HG02884 (cell line): ENCODE data around the gene ITIH4.
"Not testable (repeated sequence)": the region's sequence is repeated elsewhere in the genome, so short reads cannot be mapped to it uniquely, and the experiment has no call there.

Experiments
- ATAC-seq: cut with Tn5 transposase; IDR thresholded peaks from one replicate; pipeline ENCODE4 v1.9.1; 2021; ENCODE audit warnings: mild to moderate bottlenecking, moderate library complexity; ENCODE audit not compliant: unreplicated experiment

The ITIH4 gene

DNA sequence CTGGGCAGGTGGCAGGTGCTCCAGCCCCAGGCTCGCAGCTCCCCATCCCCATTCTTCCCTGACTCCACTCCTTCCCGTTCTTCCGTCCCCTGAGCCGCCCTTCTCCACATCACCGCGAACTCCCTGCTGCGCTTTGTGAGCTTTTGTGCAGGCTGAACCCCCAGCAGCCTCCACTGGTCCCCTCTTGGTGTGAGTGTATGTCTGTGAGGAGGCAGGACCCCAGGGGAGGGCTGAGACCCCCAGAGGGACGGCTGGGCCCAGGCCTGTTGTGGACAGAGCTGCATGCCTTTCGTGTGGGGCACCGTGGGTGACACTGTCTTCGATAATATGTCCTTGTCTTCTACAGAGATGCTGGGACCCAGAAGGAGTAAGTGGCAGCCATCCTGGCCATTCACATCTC, 43.2 kb downstream of the ITIH4 start:
- no peak for ATAC-seq

- ATAC-seq = no peak
These were observed 43.9 kb downstream of the ITIH4 start for GRCh38 chr3:52786330-52787215.

DNA sequence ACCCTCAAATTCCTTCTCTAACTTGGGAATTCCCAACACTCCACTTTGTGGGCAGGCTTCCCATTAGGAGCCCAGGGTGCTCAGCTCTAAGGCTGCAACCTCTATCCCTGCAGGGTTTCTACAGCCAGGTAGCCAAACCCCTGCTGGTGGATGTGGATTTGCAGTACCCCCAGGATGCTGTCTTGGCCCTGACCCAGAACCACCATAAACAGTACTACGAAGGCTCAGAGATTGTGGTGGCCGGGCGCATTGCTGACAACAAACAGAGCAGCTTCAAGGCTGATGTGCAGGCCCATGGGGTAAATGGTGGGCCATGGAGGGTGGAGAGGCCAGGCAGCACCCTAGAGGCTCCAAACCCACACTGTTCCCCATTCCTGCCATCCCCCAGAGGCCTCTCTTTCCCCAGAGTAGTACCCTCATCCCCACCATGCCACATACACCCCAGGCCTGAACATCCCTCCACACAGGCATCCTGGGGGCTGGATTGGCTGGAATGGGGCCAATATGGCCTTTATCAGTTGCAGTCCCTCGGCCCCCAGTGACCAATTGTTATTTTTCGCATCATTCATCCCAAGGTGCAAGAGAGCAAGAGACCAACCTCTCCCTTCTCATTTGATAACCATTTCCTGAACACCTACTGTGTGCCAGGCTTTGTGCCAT, 45.4 kb downstream of the ITIH4 start:
- ATAC-seq = no peak

GRCh38 chr3:52784021-52784621, 46.4 kb downstream of the ITIH4 start:
- no peak for ATAC-seq

GRCh38 chr3:52783211-52783555, 47.3 kb downstream of the ITIH4 start:
- ATAC-seq = no peak

- ATAC-seq = no peak
These were observed 47.9 kb downstream of the ITIH4 start for GRCh38 chr3:52782412-52783210.

DNA sequence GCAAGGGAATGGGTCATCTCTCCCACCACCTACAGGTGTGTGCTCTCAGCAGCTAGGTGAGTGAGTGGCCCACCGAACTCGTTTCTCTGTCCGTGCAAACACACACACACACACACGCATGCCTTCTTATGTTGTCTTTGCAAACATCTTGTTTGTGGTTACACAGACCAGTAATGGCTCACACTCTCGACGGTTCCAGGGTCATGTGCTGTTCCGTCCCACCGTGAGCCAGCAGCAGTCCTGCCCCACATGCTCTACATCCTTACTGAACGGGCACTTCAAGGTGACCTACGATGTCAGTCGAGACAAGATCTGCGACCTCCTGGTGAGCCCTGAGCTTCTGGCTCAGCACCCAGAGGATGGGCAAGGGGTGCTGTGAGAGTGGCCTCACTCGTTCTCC, 48.7 kb downstream of the ITIH4 start:
- no peak for ATAC-seq

DNA sequence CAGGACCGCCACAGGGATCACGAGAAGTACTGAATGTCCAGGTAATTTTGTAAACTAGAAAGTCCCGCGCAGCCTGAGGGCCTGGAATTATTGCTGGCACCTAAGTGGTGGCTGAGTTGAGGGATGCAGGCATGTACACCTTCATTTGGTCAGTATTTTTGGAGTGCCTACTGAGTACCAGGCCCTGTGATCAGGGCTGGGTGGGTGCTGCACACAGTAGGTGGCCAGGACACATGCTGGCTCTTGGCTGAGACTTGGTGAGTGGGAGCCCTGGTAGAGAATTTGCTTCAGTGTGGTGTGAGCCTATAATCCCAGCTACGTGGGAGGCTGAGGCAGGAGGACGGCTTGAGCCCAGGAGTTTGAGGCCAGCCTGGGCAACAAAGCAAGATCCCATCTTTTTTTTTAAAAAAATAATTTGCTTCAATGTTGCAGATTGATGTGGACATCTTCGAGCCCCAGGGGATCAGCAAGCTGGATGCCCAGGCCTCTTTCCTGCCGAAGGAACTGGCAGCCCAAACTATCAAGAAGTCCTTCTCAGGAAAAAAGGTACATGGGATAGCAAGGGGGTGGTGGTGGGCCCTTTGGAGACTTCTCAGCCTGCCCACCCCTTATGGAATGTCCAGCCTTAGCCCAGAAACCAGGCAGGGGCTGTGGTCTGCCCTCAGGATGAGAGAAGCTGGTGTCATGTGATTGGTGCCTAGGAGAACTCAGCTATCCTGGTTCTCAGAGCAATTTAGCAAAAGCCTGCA, 50.5 kb downstream of the ITIH4 start:
- ATAC-seq = no peak

DNA sequence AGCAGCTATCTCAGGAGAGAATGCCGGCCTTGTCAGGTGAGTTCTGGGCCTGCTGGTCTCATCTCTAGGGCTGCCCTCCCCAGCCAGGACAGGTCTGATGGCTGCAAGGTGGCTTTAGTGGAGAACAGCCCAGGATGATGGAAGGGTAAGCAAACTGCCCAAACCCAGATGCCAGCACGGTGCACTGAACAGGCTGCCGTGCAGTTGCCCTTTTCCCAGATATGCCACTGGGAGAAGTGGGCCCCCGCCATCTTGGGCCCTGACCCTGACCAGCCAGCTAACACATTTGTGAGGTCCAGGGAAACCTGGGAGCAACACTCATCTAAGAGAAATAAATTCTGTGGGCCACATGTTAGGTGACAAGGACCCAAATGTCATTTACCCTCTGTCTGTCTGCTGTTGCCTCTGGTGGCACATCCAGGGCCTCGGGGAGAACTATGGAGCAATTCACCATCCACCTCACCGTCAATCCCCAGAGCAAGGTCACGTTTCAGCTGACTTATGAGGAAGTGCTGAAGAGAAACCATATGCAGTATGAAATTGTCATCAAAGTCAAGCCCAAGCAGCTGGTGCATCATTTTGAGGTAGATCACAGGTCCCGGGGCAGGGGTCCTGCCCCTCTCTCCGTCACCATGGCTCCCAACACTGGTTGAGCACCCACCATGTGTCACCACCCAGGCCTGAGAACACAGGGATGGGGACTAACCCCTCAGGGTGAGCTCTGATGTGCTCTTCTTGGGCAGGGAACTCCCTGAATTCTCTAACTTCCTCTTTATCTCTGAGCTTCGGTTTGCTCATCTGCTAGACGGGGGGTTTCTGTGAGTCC, 51.2 kb downstream of the ITIH4 start:
- ATAC-seq = no peak

GRCh38 chr3:52777959-52778805, 52.3 kb downstream of the ITIH4 start:
- no peak for ATAC-seq

DNA sequence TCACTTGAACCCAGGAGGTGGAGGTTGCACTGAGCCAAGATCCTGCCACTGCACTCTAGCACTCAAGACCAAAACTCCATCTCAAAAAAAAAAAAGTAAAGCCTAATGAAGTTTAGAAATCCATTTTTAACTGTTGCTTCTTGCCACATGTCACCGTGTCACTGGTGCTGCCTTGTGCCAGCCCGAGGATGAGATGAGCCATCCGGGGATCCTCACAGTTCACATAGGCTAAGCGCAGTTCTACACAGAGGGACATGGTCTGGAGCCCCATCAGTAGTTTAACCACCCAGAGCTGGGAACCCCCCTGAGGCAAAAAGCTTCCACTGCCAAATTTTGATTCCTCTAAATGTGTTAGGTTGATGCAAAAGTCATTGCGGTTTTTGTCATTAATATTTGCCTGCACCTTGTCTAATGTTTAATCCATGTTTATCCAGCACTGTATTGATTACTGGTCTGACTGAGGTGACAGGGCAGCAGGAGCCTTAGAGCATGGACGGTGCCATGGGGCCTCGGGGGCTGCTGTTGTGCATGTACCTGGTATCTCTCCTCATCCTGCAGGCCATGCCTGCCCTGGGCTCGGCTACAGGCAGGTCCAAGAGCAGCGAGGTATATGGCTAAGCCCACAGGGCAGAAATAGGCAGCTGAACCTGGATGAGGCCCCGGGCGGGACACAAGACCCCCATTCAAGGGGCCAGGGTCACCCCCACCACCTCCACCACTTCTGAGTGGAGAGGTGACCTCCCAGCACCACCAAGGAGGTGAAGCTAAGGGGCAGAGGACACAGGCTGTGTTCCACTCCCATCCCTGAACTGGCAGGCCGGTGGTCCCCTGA, 53.1 kb downstream of the ITIH4 start, which contains the start of gene ITIH1:
ITIH1 (plus strand) TSS at position 473 of the 832 bp plus-strand sequence; CDS start at position 490, 17 bp downstream.
- ATAC-seq = no peak

- ATAC-seq = not testable (repeated sequence)
These were observed 54.0 kb downstream of the ITIH4 start for GRCh38 chr3:52776486-52776885.

DNA sequence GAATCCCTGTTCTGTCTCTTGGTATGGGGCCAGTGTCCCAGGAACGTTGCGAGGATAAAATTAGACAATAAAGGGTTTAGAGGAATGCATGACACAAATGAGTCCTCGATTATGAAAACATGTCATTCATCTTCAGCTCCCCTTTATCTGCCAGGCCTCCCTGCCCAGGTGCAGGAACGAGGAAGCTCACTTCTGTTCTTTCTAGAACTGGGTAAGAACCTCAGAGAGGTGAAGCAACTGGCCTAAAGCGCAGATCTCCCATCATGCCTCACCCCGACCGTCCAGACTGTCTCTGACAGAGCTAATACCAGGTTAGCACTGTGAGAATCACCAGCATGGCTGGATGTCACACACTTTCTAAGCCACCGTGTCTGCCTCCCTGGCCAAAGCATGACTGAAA, 54.6 kb downstream of the ITIH4 start:
- ATAC-seq = no peak

DNA sequence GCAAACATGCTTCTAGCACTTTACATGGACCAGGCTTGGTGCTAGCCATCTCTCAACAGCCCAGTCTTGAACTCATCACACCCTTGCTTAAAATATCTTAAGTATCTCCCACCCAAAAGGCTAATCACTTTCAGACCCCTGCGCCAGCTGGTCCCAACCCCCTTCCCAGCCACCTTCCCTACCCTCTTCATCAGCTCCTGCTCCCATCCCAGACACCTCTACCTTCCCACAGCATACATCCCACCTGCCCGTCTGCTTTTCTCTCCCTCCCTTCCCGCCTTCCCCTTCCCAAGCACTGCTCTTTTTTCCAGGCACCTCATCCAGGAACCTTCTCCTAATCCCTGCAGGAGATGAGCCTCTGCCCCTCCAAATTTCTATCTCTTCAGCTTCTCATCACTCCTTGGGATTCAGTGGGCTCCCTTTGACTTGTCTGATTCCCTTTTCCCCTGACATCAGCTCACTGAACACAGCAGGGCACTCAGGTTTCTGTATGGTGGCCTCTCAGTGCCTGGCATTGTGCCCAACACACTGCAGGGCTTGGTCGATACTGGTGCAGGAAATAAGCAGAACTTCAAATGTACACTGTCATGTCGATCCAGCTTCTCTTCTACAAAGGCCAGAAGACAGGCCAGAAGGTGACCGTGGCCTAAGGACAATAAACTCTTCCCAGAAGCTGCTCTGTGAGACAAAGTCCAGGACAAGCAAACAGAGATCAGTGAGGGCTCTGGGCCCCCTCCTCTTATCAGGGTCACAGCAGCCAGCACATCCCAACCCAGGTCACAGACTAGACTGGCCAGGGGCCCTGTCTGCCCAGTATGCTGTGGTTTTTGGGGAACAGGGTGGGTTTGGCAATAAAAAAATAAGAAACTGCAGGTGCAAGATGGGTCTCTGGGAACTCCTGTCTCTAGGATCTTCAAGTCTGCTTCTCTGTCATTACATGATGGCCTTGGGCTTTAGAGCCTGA, 55.3 kb downstream of the ITIH4 start:
- no peak for ATAC-seq

GRCh38 chr3:52774066-52774713, 56.3 kb downstream of the ITIH4 start:
- ATAC-seq = no peak
